ENCODE measurements around the gene ZBTB40. TPM values are rescaled to one million over a fixed set of nuclear protein-coding genes. Genes with fewer than 3 reads are reported as not detected.

Gene ZBTB40
- total and polyA plus RNA-seq, 2 of the 13 experiments (the other 11 are each of a cell fraction or from before 2014, with no cell fraction given), result 8.8 to 16.5 TPM

GRCh38 chr1:22556391-22557104 lies 104.9 kb downstream of the ZBTB40 start (continued):
- TF ChIP-seq MBD4 (IDR thresholded peaks at IDR 0.05; ENCODE audit: borderline replicate concordance, low read length) (no peak), MNT (IDR thresholded peaks at IDR 0.05) (peak; percentile 31; the same call in 1 of the 2 replicates), NR2F6 (IDR thresholded peaks at IDR 0.05) (no peak), NR2F6 (CRISPR knock-in tag; IDR thresholded peaks at IDR 0.05) (peak; percentile 45; the same call in 1 of the 2 replicates), ZNF574 (CRISPR knock-in tag; IDR thresholded peaks at IDR 0.05) (no peak)

GRCh38 chr1:22557341-22557950 lies 105.8 kb downstream of the ZBTB40 start:
- H3K27me3 ChIP-seq (ENCODE audit: control insufficient read depth in 1 of 2, insufficient read depth in 2 of 2, low read length in 2 of 2), result peaks cover 20 to 85% of the 10 kb centered on the region in 2 experiments
- intact Hi-C loops (cut with micrococcal nuclease; ENCODE audit: unreplicated experiment), result no loop called here
- no peak for FAIRE-seq
- no peak for TF ChIP-seq AKNA (CRISPR knock-in tag; IDR thresholded peaks at IDR 0.05; ENCODE audit: borderline replicate concordance)
- no peak for TF ChIP-seq PHB2 (IDR thresholded peaks at IDR 0.05; ENCODE audit: partially characterized antibody)
- no peak for TF ChIP-seq THAP7 (CRISPR knock-in tag; IDR thresholded peaks at IDR 0.05)
- TF ChIP-seq RFX5 (IDR thresholded peaks at IDR 0.05; ENCODE audit: low read depth, low read length), result no peak

More at GRCh38 chr1:22557341-22557950, 105.8 kb downstream of the ZBTB40 start:
- H3K9me3 ChIP-seq (ENCODE audit: low read length), result no peaks in the 10 kb centered on the region
- DNase-seq (ENCODE audit: low spot score) (no peak), ATAC-seq (no peak)
- H2AFZ ChIP-seq (ENCODE audit: low read length), result no peak overlapping the region
- no peak overlapping the region for H3K9ac ChIP-seq (ENCODE audit: insufficient read depth, low read depth, low read length)
- no peak overlapping the region for H3K4me2 ChIP-seq (ENCODE audit: low read depth, low read length)
- CTCF ChIA-PET (ENCODE audit: low intra/inter-chr PET ratio, low total read pairs), result no interaction called here
- H3K27ac ChIP-seq (ENCODE audit: extremely low read length, insufficient read depth, low read length), result no peak overlapping the region
- POLR2A ChIA-PET, result no interaction called here
- H3K36me3 ChIP-seq (replicated peaks in 1 of 2; ENCODE audit: control insufficient read depth in 1 of 2, insufficient read depth in 2 of 2, low read length in 2 of 2), result no peaks in the 10 kb centered on the region
- no TSS peak for BruUV-seq (replicated peaks)
- peaks cover 6% of the 10 kb centered on the region; the same call in 1 of the 2 replicates for H3K4me1 ChIP-seq (ENCODE audit: insufficient read depth, low read length)
- WGBS (ENCODE audit: low lambda C conversion rate), result 10% methylated on average over 5 of the region's 5 CpGs
- no peak overlapping the region for H3K4me3 ChIP-seq (replicated peaks in 1 of 3; ENCODE audit: insufficient read depth in 1 of 3, low read depth in 2 of 3, low read length in 3 of 3)
- H4K20me1 ChIP-seq (ENCODE audit: insufficient read depth, low read length), result peaks cover 3% of the 10 kb centered on the region; the same call in 1 of the 2 replicates
- no peaks in the 10 kb centered on the region for H3K79me2 ChIP-seq (ENCODE audit: insufficient read depth, low read length)
- in situ Hi-C loops (cut with HindIII; ENCODE audit: extremely low pct_ligation_motif_present, low pct_unique_long_range_greater_than_20kb), result no loop called here

Data from HepG2 (cell line).